ENCODE measurements around the gene CD9. TPM values are rescaled to one million over a fixed set of nuclear protein-coding genes. Genes with fewer than 3 reads are reported as not detected.
A peak's percentile ranks its signal among the peaks of the same experiment; 100 is the strongest.
"Not testable (repeated sequence)": the region's sequence is repeated elsewhere in the genome, so short reads cannot be mapped to it uniquely, and the experiment has no call there.

The CD9 gene
- total RNA-seq, 1 donor: 70.0 TPM

GRCh38 chr12:6178981-6179761 lies 21.0 kb upstream of the CD9 start:
- DNase-seq (ENCODE audit: low read depth in 2 of 3, low spot score in 2 of 3): no peak

DNA sequence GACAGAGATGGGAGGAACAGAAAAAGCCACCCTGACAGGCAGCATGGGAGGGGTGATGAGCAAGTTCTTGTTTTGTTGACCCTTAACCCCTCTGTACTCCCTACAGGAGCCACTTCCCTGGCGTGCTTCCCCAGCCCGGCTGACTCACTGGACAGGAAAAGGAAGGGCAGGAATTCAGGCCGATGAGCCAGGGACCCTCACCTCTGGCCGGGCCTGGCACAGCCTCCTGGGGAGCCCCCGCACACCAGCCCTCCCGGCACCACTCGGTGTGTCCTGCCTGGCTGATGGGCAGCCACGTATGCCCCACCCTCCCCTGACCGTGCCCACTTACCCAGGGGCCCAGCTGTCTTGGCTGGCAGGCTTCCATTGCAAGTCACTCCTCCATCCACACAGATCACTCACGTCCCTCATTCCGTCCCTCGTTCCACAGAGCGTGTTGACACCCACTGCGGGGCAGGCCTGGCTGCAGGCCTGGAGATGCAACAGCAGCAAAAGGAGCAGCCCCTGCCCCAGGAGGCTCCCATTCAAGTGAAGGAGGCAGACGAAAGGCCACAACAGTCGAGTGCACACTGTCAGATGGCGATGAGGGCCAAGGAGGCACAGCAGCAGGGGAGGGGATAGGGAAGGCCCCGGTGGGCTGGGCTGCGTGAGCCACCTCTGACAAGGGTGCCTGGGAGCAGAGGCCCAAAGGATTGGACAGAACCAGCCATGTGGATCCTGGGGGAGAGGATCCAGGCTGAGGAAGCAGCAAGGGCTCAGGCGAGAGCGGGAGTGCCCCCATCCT lies 19.7 kb upstream of the CD9 start:
- DNase-seq (ENCODE audit: low read depth in 2 of 3, low spot score in 2 of 3): no peak

GRCh38 chr12:6181166-6181565 lies 19.0 kb upstream of the CD9 start:
- DNase-seq (ENCODE audit: low read depth in 2 of 3, low spot score in 2 of 3): no peak

- DNase-seq (ENCODE audit: low read depth in 2 of 3, low spot score in 2 of 3): no peak
These were observed 18.5 kb upstream of the CD9 start for GRCh38 chr12:6181583-6182278.

DNA sequence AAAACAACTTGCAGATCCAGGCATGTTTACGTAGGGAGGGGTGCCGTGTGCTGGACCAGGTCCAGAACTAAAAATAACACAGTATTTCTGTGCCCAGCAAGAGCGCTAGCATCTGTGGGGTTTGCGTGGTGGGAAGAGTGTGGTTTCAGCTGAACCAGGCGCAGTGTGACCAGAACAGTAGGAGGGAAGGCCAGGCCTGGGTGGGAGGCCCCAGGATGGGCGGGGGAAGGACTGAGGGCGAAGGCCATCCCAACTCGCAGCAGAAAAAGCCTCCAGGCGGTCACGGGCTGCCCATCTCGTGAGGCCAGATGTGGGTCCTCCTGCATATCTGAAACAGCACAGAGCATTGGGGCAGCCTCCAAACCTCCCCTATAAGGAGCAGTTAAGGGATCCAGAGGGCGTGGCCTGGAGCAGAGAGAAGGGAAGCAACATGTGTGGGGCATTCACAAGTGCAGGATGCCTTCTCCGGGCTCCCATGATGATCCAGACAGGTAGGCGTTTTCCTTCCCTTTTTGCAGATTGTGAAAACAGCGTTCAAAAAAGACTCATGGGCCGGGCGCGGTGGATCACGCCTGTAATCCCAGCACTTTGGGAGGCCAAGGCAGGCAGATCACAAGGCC lies 17.8 kb upstream of the CD9 start:
- no peak for DNase-seq (ENCODE audit: low read depth in 2 of 3, low spot score in 2 of 3)

- DNase-seq (ENCODE audit: low read depth in 2 of 3, low spot score in 2 of 3): no peak
These were observed 16.3 kb upstream of the CD9 start for GRCh38 chr12:6183689-6184428.

GRCh38 chr12:6185961-6186827 lies 14.0 kb upstream of the CD9 start:
- no peak for DNase-seq (ENCODE audit: low read depth in 2 of 3, low spot score in 2 of 3)

GRCh38 chr12:6187948-6188793 lies 12.0 kb upstream of the CD9 start:
- DNase-seq (ENCODE audit: low read depth in 2 of 3, low spot score in 2 of 3): no peak

GRCh38 chr12:6189028-6189427 lies 11.2 kb upstream of the CD9 start:
- DNase-seq (ENCODE audit: low read depth in 2 of 3, low spot score in 2 of 3): no peak

DNA sequence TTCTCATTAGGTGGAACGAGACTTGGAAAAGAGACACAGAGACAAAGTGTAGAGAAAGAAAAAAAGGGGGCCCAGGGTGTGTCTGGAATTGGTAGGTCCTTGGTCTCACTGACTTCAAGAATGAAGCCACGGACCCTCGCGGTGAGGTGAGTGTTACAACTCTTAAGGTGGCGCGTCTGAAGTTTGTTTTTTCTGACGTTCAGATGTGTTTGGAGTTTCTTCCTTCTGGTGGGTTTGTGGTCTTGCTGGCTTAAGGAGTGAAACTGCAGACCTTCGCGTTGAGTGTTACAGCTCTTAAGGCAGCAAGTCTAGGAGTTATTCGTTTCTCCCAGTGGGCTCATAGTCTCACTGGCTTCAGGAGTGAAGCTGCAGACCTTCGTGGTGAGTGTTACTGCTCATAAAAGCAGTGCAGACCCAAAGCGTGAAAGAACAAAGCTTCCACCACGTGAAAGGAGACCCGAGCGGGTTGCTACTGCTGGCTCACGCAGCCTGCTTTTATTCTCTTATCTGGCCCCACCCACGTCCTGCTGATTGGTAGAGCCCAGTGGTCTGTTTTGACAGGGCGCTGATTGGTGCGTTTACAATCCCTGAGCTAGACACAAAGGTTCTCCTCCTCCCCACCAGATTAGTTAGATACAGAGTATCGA lies 10.1 kb upstream of the CD9 start:
- not testable (repeated sequence) for DNase-seq (ENCODE audit: low read depth in 2 of 3, low spot score in 2 of 3)

- DNase-seq (ENCODE audit: low read depth in 2 of 3, low spot score in 2 of 3): not testable (repeated sequence)
These were observed 9.3 kb upstream of the CD9 start for GRCh38 chr12:6190767-6191530.

- no peak for DNase-seq (ENCODE audit: low read depth in 2 of 3, low spot score in 2 of 3)
These were observed 7.4 kb upstream of the CD9 start for GRCh38 chr12:6192604-6193380.

DNA sequence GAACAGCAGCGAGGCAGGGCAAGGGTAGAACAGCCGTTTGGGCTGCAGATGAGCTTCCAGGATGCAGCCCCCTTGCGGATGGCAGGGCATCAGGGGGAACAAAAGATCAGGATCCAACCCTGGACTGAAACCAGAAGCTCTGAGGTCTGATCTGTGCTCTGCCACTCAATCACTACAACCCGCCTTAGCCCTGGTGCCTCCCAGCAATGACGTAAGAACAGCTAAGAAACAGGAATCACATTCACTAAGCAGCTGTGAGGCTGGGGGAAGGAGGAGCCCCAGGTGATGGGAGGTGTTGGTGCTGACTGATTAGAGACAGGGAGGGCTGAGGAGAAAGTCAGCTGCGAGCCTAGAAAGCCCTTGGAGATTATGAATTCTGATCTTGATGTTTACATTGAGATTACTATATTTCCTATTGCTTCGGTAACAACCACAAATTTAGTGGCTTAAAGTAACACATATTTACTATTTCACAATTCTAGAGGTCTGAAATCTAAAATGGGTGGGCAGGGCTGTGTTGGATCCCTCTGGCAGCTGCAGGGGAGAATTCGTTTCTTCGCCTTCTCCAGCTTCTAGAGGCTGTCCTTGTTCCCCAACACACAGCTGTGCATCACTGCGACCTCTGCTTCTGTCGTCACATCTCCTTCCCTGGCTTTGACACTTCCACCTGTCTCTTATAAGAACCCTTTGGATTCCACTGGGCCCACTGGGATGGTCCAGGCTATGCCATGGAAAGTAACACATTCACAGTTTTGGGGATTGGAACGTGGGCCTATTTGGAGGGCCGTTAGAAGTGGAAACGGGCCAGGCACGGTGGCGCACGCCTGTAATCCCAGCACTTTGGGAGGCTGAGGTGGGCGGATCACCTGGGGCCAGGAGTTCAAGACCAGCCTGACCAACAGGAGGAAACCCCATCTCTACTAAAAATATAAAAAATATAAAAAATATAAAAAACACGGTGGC lies 6.1 kb upstream of the CD9 start:
- DNase-seq (ENCODE audit: low read depth in 2 of 3, low spot score in 2 of 3): peak in 2 of 3 donors; percentile 41 to 63

GRCh38 chr12:6195665-6196535 lies 4.3 kb upstream of the CD9 start:
- peak; percentile 58 to 67 (median 61) for DNase-seq (ENCODE audit: low read depth in 2 of 3, low spot score in 2 of 3)

All from hematopoietic multipotent progenitor cell (in vitro differentiated cells).